Urothelium cell line (cell line): Measurements from ENCODE around the gene PPDPF.
"Not testable (repeated sequence)": the region's sequence is repeated elsewhere in the genome, so short reads cannot be mapped to it uniquely, and the experiment has no call there.

Experiments
- DNase-seq: peaks from one replicate; pipeline ENCODE4 v3.0.0; 2011; ENCODE audit warnings: low spot score, mixed read lengths
- FAIRE-seq: peaks from 2 replicates; lab custom pipeline; 2011; peaks lifted over from hg19 to GRCh38; lab: Jason Lieb, UNC

Gene PPDPF

GRCh38 chr20:63547725-63548480 is 27.3 kb downstream of the PPDPF start, which contains the start of gene SRMS:
SRMS (minus strand) TSS chr20:63547749; CDS start chr20:63547463, 286 bp downstream.
- no peak for DNase-seq
- FAIRE-seq: no peak

DNA sequence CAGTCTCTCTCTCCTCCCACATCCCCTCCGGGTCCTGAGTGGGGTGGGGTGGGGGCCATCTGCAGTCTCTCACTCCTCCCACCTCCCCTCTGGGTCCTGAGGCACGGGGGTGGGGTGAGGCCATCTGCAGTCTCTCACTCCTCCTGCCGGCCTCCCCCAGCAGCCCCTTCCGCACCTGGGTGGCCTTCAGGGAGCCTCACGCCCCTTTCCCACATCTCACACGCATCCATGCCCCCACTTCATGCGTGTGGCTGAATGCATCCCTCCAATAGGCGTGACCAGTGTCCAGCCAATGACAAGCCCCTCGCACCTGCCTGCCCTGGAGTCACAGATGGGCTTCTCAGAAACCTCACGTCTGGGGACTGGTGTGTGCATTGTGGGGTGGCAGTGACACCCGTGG is 28.0 kb downstream of the PPDPF start:
- FAIRE-seq (peak; percentile 5), DNase-seq (no peak)

DNA sequence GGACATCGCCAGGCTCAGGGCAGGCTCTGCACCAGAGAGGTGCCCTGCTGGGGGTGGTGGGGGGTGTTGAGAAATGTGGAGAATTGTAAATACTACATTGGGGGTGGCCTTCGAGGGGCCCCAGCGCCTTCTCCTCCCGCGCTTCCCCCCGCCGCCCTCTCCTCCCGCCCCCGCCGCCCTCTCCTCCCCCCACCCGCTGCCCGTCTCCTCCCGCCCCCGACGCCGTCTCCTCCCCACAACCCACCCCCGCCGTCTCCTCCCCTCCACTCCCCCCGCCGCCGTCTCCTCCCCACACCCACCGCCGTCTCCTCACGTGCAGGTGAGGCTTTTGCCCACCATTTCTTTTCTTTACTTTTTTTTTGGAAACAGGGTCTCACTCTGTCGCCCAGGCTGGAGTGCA is 28.5 kb downstream of the PPDPF start:
- DNase-seq (no peak), FAIRE-seq (no peak)

DNA sequence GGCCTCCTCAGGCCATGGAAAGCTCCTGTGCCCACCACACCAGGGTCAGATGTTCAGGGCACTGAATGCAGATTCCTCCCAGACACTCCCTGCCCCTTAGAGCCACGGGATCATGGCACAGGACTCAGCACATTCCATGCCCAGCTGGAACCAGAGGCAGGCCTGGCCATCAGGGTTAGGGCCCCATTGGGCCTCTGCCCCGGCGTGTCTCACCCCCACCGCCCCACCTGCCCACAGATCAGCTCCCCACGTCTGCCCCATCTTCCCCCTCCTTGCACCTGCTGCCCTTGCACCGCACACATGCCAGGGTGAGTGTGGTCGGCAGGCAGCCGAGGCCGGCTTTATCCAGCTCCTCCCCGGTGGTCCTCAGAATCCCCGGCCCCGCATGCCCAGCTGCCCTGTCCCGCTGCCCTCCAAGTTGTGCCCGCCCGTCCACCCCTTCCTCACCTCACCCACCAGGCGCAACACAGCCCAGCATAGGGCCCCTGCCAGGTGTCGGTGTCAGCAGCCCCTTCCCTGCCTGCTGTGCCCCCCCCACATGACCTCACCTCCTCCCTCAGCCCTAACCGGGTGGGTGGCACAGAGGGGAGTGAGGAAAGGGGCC is 29.2 kb downstream of the PPDPF start:
- FAIRE-seq: peak; percentile 50

GRCh38 chr20:63551068-63551467 is 30.5 kb downstream of the PPDPF start:
- no peak for FAIRE-seq
- no peak for DNase-seq

More for the DNA sequence above, 29.2 kb downstream of the PPDPF start:
- DNase-seq: no peak

DNA sequence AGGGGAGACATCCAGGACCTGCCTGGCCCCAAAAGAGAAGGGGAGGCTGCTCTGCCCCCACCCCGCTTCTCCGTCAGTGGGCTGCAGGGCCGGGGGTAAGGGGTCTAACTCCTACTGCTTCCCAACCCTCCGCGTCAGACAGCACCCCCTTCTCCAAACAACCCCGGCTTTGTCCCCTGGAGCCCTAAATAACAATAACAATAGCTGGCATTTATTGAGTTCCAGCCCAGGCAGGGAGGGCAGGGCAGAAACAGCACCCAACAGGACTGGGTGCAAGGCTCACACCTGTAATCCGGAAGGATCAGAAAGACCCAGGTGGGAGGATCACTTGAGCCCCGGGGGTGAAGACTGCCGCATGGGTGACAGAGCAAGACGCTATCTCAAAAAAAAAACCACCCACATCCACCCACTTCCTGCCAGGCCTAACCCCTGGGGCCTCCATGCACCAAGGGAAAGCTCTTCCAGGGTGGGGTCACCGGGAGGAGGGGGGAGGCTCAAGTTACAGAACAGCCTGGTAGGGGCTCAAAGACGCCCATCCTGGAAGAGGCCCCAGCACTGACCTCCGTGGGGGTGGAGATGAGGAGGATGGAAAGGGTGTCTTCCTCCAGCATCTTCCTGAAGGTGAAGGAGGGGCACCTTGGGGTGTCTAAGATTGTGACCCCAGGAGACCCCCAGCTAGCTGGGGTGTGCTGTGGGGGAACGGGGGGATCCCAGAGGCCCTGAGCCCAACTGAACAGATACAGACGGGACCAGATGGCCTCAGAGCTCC is 32.1 kb downstream of the PPDPF start:
- DNase-seq: no peak
- no peak for FAIRE-seq

DNA sequence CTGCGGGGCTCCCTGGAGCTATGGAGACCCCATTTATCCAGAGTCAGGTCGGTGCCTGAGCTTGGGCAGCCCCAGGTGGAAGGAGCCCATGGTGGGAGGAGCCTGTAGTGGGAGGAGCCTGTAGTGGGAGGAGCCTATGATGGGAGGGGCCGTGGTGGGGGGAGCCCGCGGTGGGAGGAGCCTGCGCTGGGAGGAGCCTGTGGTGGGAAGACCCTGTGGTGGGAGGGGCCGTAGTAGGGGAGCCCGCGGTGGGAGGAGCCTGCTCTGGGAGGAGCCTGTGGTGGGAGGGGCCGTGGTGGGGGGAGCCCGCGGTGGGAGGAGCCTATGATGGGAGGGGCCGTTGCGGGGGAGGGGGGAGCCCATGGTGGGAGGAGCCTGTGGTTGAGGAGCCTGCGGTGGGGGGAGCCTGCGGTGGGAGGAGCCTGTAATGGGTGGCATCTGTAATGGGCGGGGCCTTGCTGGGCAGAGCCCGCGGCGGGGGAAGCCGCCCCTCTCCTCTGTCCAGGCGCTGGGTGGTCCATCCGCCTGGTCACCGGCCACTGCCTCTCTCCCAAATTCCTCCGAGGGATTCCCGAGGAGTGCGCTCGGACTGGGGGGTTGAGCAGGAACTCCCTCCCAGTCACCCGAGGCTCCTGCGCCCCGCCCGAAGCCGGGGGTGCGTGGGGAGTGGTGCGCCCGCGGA is 32.8 kb downstream of the PPDPF start:
- DNase-seq: peak; percentile 62
- FAIRE-seq: peak; percentile 88

- DNase-seq (no peak), FAIRE-seq (no peak)
Observed at GRCh38 chr20:63553933-63554290, 33.3 kb downstream of the PPDPF start, which contains the start of gene FNDC11. FNDC11 (plus strand) TSS chr20:63554159; CDS start chr20:63555664, 1,505 bp downstream.

- FAIRE-seq (no peak), DNase-seq (no peak)
Observed at GRCh38 chr20:63554361-63555278, 34.1 kb downstream of the PPDPF start.

DNA sequence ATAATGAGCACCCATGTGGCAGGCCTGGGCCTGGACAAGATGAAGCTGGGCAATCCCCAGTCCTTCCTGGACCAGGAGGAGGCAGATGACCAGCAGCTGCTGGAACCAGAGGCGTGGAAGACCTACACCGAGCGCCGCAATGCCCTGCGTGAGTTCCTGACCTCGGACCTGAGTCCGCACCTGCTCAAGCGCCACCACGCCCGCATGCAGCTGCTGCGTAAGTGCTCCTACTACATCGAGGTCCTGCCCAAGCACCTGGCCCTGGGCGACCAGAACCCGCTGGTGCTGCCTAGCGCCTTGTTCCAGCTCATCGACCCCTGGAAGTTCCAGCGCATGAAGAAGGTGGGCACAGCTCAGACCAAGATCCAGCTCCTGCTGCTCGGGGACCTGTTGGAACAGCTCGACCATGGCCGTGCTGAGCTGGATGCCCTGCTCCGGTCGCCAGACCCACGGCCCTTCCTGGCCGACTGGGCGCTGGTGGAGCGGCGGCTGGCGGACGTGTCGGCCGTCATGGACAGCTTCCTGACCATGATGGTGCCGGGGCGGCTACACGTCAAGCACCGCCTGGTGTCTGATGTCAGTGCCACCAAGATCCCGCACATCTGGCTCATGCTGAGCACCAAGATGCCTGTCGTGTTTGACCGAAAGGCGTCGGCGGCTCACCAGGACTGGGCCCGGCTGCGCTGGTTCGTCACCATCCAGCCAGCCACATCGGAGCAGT is 35.3 kb downstream of the PPDPF start:
- DNase-seq (no peak), FAIRE-seq (peak; percentile 53)

- DNase-seq (no peak), FAIRE-seq (peak; percentile 58)
Observed at GRCh38 chr20:63556873-63557478, 36.4 kb downstream of the PPDPF start.

DNA sequence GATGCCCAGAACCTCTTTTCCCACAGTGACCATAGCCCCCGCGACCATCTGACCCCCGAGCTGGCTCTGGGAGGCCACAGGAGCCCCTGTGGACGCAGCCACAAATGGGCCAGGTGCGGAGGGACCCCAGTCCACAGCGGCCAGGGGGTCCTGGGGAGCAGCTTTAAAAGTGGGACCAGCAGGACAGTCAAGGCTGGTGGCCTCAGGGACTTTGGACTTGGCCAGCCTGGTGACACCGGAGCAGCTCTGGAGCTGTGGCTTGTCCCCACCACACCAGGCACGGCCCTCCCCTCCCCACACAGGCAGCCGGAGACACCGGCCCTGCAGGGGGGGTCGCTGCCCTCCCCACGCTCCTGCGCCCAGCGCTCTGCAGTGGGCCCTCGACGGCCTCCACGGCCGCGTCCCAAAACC is 36.9 kb downstream of the PPDPF start:
- DNase-seq (no peak), FAIRE-seq (no peak)

DNA sequence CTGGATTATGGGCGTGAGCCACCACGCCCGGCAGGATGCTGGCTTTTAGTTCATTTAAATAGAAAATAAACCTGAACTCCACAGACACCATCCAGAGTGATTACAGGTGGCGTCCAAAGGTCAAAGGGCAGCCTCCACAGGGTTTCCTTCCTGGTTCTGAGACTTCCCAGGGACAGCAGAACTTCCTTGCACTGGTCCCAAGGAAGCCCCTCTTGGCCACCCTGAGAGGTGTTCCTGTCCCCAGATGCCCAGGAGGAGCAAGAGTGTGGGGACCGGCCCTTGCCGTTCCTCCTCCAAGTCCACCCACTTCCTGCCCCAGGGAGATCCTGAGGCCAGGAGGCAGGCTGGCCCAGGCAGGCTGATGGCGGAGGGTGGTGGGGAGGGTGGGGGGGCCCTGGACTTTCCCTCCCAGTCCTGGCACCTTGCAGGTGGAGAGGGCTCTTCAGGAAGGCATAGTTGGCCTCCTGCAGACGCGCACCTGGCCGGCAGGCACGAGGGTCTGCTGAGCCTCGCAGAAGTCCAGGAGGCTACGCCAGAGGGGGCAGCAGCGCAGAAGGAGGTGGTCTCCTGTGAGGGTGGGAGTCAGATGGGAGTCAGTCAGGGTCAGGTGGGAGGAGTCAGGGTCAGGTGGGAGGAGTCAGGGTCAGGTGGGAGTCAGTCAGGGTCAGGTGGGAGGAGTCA is 38.4 kb downstream of the PPDPF start:
- FAIRE-seq (peak; percentile 61), DNase-seq (no peak)

- FAIRE-seq: peak; percentile 90
- not testable (repeated sequence) for DNase-seq
Observed at GRCh38 chr20:63559485-63560332, 39.1 kb downstream of the PPDPF start.

GRCh38 chr20:63560333-63560805 is 39.8 kb downstream of the PPDPF start:
- FAIRE-seq (peak; percentile 77), DNase-seq (no peak)

DNA sequence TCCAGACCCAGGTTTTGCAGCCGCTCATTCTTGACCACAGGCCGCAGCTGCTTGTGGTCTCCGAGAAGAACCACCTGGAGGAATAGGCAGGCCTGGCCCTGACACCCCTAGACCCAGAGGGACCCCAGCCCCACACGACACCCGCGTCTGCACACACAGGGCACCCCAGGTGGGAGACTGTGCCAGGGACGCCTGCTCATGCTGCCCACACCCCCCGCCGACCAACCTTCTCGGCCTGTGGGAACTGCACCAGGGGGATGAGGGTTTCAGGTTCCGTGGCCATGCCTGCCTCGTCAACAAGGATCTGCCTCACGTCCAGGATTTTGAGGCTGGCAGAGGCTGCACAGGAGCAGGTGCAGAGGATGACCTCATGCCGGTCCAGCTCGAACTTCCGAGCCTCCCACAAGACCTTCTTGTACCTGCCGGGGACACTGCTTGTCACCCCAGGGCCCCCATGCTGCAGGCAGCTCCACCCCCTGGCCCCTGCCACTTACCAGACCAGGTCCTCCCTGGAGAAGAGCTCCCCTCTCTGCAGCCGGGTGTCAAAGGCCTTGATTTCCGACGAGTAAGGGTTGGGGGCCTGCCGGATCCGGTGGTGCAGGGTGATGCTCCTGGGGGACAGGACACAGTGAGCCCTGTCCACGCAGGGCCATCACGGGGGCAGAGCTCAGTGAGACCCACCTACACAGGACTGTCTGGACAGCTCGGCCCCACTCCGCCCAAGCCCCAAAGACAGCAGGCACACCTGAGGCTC is 40.5 kb downstream of the PPDPF start:
- FAIRE-seq: no peak

More for the DNA sequence above, 40.5 kb downstream of the PPDPF start:
- DNase-seq: no peak
